Brain microvascular endothelial cell (primary cell): ENCODE data around the gene MADD.

Experiments
- DNase-seq: peaks from one replicate; pipeline ENCODE4 v3.0.0-alpha.2; 2020
- H3K27ac ChIP-seq: fragments of 250-450 bp; sonication (Bioruptor Pico); 2 replicates; pipeline ENCODE4 v1.5.1; 2020; ENCODE audit warnings: mild to moderate bottlenecking, moderate library complexity
- H3K27me3 ChIP-seq: fragments of 250-450 bp; sonication (Bioruptor Pico); replicated peaks from 2 replicates; pipeline ENCODE4 v1.5.1; 2020; ENCODE audit warnings: mild to moderate bottlenecking
- H3K36me3 ChIP-seq: fragments of 250-450 bp; sonication (Bioruptor Pico); replicated peaks from 2 replicates; pipeline ENCODE4 v1.5.1; 2020; ENCODE audit warnings: mild to moderate bottlenecking
- H3K4me3 ChIP-seq: 2 replicates; pipeline ENCODE4 v1.5.1; 2011; ENCODE audit warnings: low read depth, mild to moderate bottlenecking, control low read depth, low read length, moderate library complexity
- CTCF ChIP-seq: IDR thresholded peaks from 2 replicates; pipeline ENCODE4 v1.5.1; 2011; ENCODE audit warnings: low read depth, mild to moderate bottlenecking, moderate library complexity, low read length, control low read depth, inconsistent platforms; ENCODE audit errors: missing control alignments
- in situ Hi-C: cut with HindIII; loops from 2 replicates; pipeline ENCODE4 v1.10.0; 2017; ENCODE audit warnings: low sequenced_read_pairs, low pct_ligation_motif_present

MADD gene

GRCh38 chr11:47245611-47246357 is 24.1 kb upstream of the MADD start:
- H3K36me3 ChIP-seq: peaks cover 38% of the 10 kb centered on the region

GRCh38 chr11:47247502-47247901 is 22.4 kb upstream of the MADD start:
- no peaks in the 10 kb centered on the region for H3K27me3 ChIP-seq
- DNase-seq: no peak
- TF ChIP-seq CTCF: no peak
- in situ Hi-C loops: no loop called here
- H3K36me3 ChIP-seq: peaks cover 25% of the 10 kb centered on the region
- H3K27ac ChIP-seq: no peak overlapping the region
- no peak overlapping the region for H3K4me3 ChIP-seq

More at GRCh38 chr11:47245611-47246357, 24.1 kb upstream of the MADD start:
- in situ Hi-C loops: no loop called here
- no peak for TF ChIP-seq CTCF
- H3K27ac ChIP-seq: no peak overlapping the region
- H3K27me3 ChIP-seq: no peaks in the 10 kb centered on the region
- no peak for DNase-seq
- no peak overlapping the region for H3K4me3 ChIP-seq

- Histone ChIP-seq H3K36me3 (peaks cover 19% of the 10 kb centered on the region), H3K27me3 (no peaks in the 10 kb centered on the region), H3K4me3 (peak overlapping the region; percentile 97), H3K27ac (peak overlapping the region; percentile 94)
- DNase-seq: no peak
- in situ Hi-C loops: no loop called here
- TF ChIP-seq CTCF: no peak
These were observed 21.6 kb upstream of the MADD start for GRCh38 chr11:47248304-47248663.

GRCh38 chr11:47248664-47249377 is 21.1 kb upstream of the MADD start, which contains the start of gene ACP2:
ACP2 (minus strand) TSS chr11:47248814; CDS start chr11:47248789, 25 bp downstream.
- DNase-seq: peak; percentile 83
- in situ Hi-C loops: no loop called here

GRCh38 chr11:47249378-47249715 is 20.6 kb upstream of the MADD start:
- in situ Hi-C loops: no loop called here
- TF ChIP-seq CTCF: no peak
- Histone ChIP-seq H3K4me3 (peak overlapping the region; percentile 97), H3K27ac (peak overlapping the region; percentile 94), H3K27me3 (no peaks in the 10 kb centered on the region), H3K36me3 (peaks cover 10% of the 10 kb centered on the region)
- no peak for DNase-seq

More at GRCh38 chr11:47248664-47249377, 21.1 kb upstream of the MADD start, which contains the start of gene ACP2:
- Histone ChIP-seq H3K27ac (peak within 1 kb of the TSS; percentile 94), H3K36me3 (peaks cover 15% of the 10 kb centered on the region), H3K4me3 (peak within 1 kb of the TSS; percentile 97), H3K27me3 (no peaks in the 10 kb centered on the region)
- peak; percentile 41 for TF ChIP-seq CTCF
